Esophagus squamous epithelium (tissue), 5 donors: ENCODE results near the gene FCRLB. TPM values are rescaled to one million over a fixed set of nuclear protein-coding genes. Genes with fewer than 3 reads are reported as not detected.
"Not testable (repeated sequence)": the region's sequence is repeated elsewhere in the genome, so short reads cannot be mapped to it uniquely, and the experiment has no call there.

Experiments
- DNase-seq: peaks from one replicate; lab custom pipeline; 2025; lab: John Stamatoyannopoulos, UW
- H3K27ac ChIP-seq, 4 donors: fragments of 200-600 bp; sonication (generic); one replicate each; pipeline ENCODE4 v1.5.1; 2016 to 2019; ENCODE audit warnings: mild to moderate bottlenecking in 1 of 4
- H3K27me3 ChIP-seq, 4 donors: fragments of 200-600 bp; sonication (generic); 1 replicate in 3 of 4; 2 replicates in 1 of 4; pipeline versions ENCODE4 v1.5.1 to v1.6.0; 2017 to 2021; ENCODE audit warnings: antibody characterized with exemption in 1 of 4
- H3K36me3 ChIP-seq, 3 donors: fragments of 200-600 bp; sonication (generic); one replicate each; pipeline ENCODE4 v1.5.1; 2016 to 2019
- H3K4me1 ChIP-seq, 3 donors: fragments of 200-600 bp; sonication (generic); one replicate each; pipeline ENCODE4 v1.5.1; 2017 to 2019
- H3K4me3 ChIP-seq, 4 donors: fragments of 200-600 bp; sonication (generic); 1 replicate in 3 of 4; 2 replicates in 1 of 4; pipeline ENCODE4 v1.5.1; 2016 to 2019; ENCODE audit warnings: mild to moderate bottlenecking in 2 of 4, moderate library complexity in 1 of 4
- H3K9me3 ChIP-seq, 3 donors: fragments of 200-600 bp; sonication (generic); one replicate each; pipeline ENCODE4 v1.5.1; 2016 to 2019
- POLR2A ChIP-seq, 4 donors: fragments of 450-650 bp; IDR thresholded peaks; one replicate each; pipeline ENCODE4 v1.6.1; 2017; ENCODE audit warnings: antibody characterized with exemption in 4 of 4, mild to moderate bottlenecking in 4 of 4, moderate library complexity in 3 of 4
- WGBS, 2 donors: methylation state at CpG; one replicate each; pipeline ENCODE4 v1.1.5; 2018; 5-methylcytosine and 5-hydroxymethylcytosine counted together
- intact Hi-C: fragments of 100-400 bp; cut with DNase I; formaldehyde crosslinking; loops from one replicate; pipeline ENCODE4 v1.15.0; 2022
- total RNA-seq, 4 donors: library from RNA; depleted of rRNA; stranded (reverse); fragments of >200 nt; gene quantifications; one replicate each; pipeline ENCODE4 v1.1.0, GENCODE V29; 2016
- TF ChIP-seq, protein P1 (sequence below), 6 experiments: fragments of 450-650 bp in 4 of 6; fragments of 200-600 bp in 2 of 6; sonication (generic) in 2 of 6; IDR thresholded peaks; one replicate each; pipeline ENCODE4 v1.5.1; 2016 to 2019; ENCODE audit warnings: antibody characterized with exemption in 6 of 6, mild to moderate bottlenecking in 4 of 6, moderate library complexity in 4 of 6
- donor health status: DM: yes; HTN: yes; CAD: no.

The FCRLB gene
- total RNA-seq, 4 donors from 2014 or later = 0.31 to 1.2 (median 0.83) TPM

DNA sequence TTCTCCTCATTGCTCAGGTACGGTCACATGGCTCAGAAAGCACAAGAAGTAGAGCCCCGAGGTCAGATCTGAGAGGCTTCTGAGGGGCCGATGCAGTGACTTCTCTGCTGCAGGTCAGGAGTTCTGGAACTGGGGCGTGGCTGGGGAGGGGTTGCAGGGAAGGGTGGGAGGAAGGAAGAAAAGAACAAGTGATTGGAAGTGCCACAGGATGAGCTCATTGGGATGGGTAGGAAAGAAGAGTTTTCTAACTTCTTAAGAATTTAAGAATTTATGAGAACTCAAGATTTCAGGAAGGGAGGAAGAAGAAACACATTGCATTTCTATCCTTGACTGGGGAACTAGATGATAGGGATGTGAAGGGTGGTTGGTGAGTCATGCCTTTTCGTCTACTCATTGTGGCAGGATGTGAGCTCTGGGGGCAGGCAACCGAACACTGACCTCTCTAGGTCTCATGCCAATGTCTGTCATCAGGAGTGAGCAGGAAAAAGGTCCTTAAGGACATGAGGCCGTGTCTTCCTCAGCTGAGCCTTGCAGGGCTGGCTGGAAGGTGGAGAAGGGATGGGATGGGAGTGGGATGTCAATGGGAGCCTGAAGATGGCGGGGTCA, 497 bp downstream of the FCRLB start:
- no peak overlapping the region for H3K4me3 ChIP-seq
- H3K4me1 ChIP-seq = peaks cover 5 to 15% (median 5%) of the 10 kb centered on the region in 3 donors
- WGBS, 2 donors = 48 to 54% methylated on average over 8 of the region's 8 CpGs
- H3K27ac ChIP-seq = no peak overlapping the region
- H3K9me3 ChIP-seq = no peaks in the 10 kb centered on the region
- no peak for TF ChIP-seq POLR2A (IDR thresholded peaks at IDR 0.05)
- TF ChIP-seq, protein P1, sequence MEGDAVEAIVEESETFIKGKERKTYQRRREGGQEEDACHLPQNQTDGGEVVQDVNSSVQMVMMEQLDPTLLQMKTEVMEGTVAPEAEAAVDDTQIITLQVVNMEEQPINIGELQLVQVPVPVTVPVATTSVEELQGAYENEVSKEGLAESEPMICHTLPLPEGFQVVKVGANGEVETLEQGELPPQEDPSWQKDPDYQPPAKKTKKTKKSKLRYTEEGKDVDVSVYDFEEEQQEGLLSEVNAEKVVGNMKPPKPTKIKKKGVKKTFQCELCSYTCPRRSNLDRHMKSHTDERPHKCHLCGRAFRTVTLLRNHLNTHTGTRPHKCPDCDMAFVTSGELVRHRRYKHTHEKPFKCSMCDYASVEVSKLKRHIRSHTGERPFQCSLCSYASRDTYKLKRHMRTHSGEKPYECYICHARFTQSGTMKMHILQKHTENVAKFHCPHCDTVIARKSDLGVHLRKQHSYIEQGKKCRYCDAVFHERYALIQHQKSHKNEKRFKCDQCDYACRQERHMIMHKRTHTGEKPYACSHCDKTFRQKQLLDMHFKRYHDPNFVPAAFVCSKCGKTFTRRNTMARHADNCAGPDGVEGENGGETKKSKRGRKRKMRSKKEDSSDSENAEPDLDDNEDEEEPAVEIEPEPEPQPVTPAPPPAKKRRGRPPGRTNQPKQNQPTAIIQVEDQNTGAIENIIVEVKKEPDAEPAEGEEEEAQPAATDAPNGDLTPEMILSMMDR (IDR thresholded peaks at IDR 0.05) = no peak
- H3K36me3 ChIP-seq = no peaks in the 10 kb centered on the region
- intact Hi-C loops = no loop called here
- no peak for DNase-seq
- peaks cover 0 to 24% (median 0%) of the 10 kb centered on the region in 4 donors for H3K27me3 ChIP-seq

DNA sequence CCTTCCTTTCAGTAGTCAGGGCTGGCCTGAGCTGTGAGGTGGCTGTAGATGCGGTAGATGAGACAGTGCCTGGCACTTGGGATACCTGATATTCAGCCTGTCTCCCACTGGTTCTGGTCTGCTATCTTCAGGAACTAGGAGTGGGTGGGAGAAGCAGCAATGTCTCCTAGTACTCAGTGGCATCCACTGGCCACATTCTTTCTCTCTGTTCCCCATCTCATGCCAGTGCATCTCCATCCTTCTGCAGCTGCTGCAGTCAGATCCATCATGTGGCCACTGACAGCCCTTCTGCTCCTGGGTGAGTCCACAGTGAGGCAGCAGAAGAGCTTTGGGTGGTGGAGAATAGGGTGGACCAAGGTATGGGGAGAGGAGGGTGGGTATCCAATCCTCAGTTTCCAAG, 1.1 kb downstream of the FCRLB start:
- Histone ChIP-seq H3K4me1 (peaks cover 5 to 19% (median 5%) of the 10 kb centered on the region in 3 donors), H3K27ac (no peak overlapping the region), H3K36me3 (no peaks in the 10 kb centered on the region), H3K4me3 (no peak overlapping the region), H3K9me3 (no peaks in the 10 kb centered on the region), H3K27me3 (peaks cover 0 to 24% (median 0%) of the 10 kb centered on the region in 4 donors)
- no CpG with 5 or more reads among the region's 1 CpG for WGBS, 2 donors
- DNase-seq = no peak
- TF ChIP-seq, protein P1 (IDR thresholded peaks at IDR 0.05) = no peak
- no peak for TF ChIP-seq POLR2A (IDR thresholded peaks at IDR 0.05)
- intact Hi-C loops = no loop called here

DNA sequence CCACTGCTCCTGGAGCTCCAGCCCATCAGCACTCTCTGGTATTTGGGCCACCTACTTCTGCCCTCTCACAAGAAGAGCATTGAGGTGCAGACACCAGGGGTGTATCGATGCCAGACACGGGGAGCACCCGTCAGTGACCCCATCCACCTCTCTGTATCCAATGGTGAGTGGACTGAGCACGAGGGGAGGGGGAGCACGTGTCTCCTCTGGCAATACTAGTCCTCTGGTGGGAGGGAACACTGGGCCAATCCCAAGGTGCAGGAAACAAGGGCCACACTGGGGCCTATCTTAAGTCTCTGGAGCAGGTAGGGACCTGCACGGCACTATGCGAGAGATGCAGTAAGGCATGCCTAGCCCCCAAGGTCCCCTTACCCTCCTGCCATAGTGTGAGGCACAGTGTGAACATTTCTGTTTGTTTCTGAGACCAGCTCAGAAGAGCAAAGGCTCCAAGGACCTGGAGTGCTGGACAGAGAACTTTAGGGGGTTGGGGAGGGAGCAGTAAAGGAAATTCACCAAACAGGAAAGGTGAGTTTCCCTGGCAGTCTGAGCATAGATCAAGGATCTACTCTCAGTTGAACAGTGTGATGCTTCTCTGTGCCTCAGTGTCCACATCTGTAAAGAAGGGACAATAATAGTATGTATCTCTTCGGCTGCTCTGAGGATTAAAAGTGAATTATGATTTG, 2.3 kb downstream of the FCRLB start:
- no peak overlapping the region for H3K27ac ChIP-seq
- 80 to 93% methylated on average over 1 to 3 of the region's 8 CpGs for WGBS, 2 donors
- no peak overlapping the region for H3K4me3 ChIP-seq
- H3K9me3 ChIP-seq = no peaks in the 10 kb centered on the region
- intact Hi-C loops = no loop called here
- peaks cover 0 to 24% (median 0%) of the 10 kb centered on the region in 4 donors for H3K27me3 ChIP-seq
- H3K36me3 ChIP-seq = no peaks in the 10 kb centered on the region
- no peak for DNase-seq
- no peak for TF ChIP-seq POLR2A (IDR thresholded peaks at IDR 0.05)
- TF ChIP-seq, protein P1 (IDR thresholded peaks at IDR 0.05) = no peak
- peaks cover 5 to 25% (median 5%) of the 10 kb centered on the region in 3 donors for H3K4me1 ChIP-seq

DNA sequence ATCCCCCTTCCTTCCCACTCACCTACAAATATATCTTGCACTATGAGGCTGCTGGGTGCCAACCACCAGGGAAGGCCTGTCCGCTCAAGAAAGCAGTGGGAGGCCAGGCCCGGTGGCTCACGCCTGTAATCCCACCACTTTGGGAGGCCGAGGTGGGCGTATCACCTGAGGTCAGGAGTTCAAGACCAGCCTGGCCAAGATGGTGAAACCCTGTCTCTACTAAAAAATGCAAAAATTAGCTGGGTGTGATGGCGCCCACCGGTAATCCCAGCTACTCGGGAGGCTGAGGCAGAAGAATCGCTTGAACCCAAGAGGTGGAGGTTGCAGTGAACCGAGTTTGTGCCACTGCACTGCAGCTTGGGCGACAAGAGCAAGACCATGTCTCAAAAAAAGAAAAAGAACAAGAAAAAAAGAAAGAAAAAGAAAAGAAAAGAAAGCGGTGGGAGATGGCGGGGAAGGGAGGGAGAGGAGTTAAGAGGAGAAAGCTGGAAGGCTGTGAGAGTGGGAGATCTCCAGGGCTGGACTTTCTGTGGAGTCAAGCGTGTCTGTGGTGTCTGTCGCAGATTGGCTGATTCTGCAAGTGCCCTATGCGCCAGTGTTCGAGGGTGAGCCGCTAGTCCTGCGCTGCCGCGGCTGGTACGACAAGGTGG, 4.0 kb downstream of the FCRLB start:
- Histone ChIP-seq H3K27me3 (peaks cover 0 to 24% (median 0%) of the 10 kb centered on the region in 4 donors), H3K4me1 (peaks cover 5 to 28% (median 5%) of the 10 kb centered on the region in 3 donors), H3K27ac (peak overlapping the region; percentile 74 to 87 (median 82)), H3K4me3 (peak overlapping the region; percentile 47 to 86 (median 68))
- intact Hi-C loops, H3K9me3 ChIP-seq, H3K36me3 ChIP-seq, DNase-seq: not testable (repeated sequence)
- 51 to 53% methylated on average over 19 to 22 of the region's 22 CpGs for WGBS, 2 donors

DNA sequence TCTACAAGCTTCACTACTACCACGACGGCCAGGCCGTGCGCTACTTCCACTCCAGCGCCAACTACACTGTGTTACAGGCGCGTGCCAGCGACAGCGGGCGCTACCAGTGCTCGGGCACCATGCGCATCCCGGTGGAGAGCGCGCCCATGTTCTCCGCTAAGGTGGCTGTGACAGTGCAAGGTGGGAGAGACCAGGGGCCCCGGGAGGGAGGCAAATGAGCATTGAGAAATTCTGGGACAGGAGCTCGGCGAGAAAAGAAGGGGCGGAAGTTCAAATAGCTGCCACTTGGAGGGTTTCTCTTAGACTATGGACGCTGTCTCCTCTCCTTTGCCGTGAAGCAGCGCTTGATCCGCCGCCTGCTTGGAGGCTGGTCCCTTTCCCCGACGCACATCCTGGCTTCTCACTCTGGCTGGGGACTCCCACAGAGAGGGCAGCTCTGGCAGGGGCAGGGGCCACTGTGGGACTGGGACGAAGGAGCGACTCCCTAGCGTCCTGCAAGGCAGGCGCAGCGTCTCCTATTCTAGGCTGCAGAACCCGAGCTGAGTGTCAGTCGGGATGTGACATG, 4.6 kb downstream of the FCRLB start:
- Histone ChIP-seq H3K27ac (peak overlapping the region; percentile 74 to 87 (median 82)), H3K27me3 (peaks cover 0 to 21% (median 0%) of the 10 kb centered on the region in 4 donors), H3K4me3 (peak overlapping the region; percentile 47 to 86 (median 68)), H3K4me1 (peaks cover 5 to 31% (median 5%) of the 10 kb centered on the region in 3 donors), H3K36me3 (no peaks in the 10 kb centered on the region), H3K9me3 (no peaks in the 10 kb centered on the region)
- intact Hi-C loops = no loop called here
- TF ChIP-seq, protein P1 (IDR thresholded peaks at IDR 0.05) = peak in 4 of 6 experiments; percentile 23 to 45 (median 28)
- no peak for TF ChIP-seq POLR2A (IDR thresholded peaks at IDR 0.05)
- no peak for DNase-seq
- 0 to 1% methylated on average over 11 to 17 of the region's 34 CpGs for WGBS, 2 donors
